GM12878 (cell line): ENCODE data around the gene PLA2G3. TPM values are rescaled to one million over a fixed set of nuclear protein-coding genes. Genes with fewer than 3 reads are reported as not detected.

Experiments
- HSF1 ChIP-seq: fragments of 150-350 bp; IDR thresholded peaks from 2 replicates; pipeline ENCODE4 v1.6.1; 2014; ENCODE audit warnings: mild to moderate bottlenecking, low read depth, low read length
- MTA2 ChIP-seq: fragments of 450-650 bp; IDR thresholded peaks from 2 replicates; pipeline ENCODE4 v1.6.1; 2016; ENCODE audit warnings: low read depth, mild to moderate bottlenecking, moderate library complexity
- PRDM15 ChIP-seq: fragments of 450-650 bp; formaldehyde crosslinking; IDR thresholded peaks from 2 replicates; pipeline ENCODE4 v1.4.0; 2020; ENCODE audit warnings: mild to moderate bottlenecking, moderate library complexity
- polyA plus RNA-seq, 11 experiments: library from polyadenylated mRNA; depleted of rRNA in 4 of 11; unstranded in 6 of 11; stranded (reverse) in 5 of 11; fragments of >200 nt; fragmentation: Nextera tagmentation in 4 of 11; fragmentation: Illumina TruSeq in 1 of 11; extraction: Ambion mirVana in 4 of 11; extraction: Trizol in 1 of 11; gene quantifications; 1 replicate in 1 of 11; 2 replicates in 10 of 11; pipeline versions ENCODE4 v1.2.1 to v1.2.3, GENCODE V29; 2011 to 2016; ENCODE audit warnings: inconsistent platforms in 2 of 11, missing spikeins in 2 of 11, low read depth in 1 of 11
- total RNA-seq, 4 experiments: library from RNA; depleted of rRNA in 3 of 4; stranded (reverse); fragments of >200 nt in 3 of 4; fragmentation: Illumina TruSeq in 1 of 4; extraction: Trizol in 1 of 4; gene quantifications; 2 replicates each; pipeline versions ENCODE4 v1.2.1 to v1.2.3, GENCODE V29; 2013 to 2021
- TF ChIP-seq, protein P1 (sequence below): IDR thresholded peaks from 2 replicates; pipeline ENCODE4 v1.6.1; 2012; ENCODE audit warnings: mild to moderate bottlenecking, low read depth, low read length

PLA2G3 gene
- total and polyA plus RNA-seq, 10 of the 15 experiments (the other 5 are each of a cell fraction or from before 2014, with no cell fraction given): 0.04 TPM; not detected in 9

DNA sequence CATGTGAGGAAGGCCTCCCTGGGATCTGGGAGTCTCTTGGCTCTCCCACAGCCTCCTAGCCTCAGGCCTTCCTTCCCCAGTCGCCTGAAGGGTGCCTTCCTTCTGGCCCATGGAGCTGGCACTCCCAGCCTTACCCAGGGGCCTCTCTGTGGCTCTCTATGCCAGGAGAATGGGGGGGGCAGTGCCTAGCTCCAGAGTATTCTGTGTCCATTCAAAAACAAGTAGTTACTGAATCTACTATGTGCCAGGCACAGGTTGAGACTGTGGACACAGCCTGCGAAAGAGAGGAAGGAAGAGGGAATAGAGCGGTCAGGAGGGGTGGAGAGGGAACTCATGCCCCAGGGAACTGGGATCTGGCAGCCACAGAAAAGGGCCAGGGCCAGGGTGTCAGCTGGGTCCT lies 2.7 kb upstream of the PLA2G3 start (continued):
- TF ChIP-seq PRDM15 (CRISPR knock-in tag) (no peak), MTA2 (no peak), HSF1 (no peak)
- TF ChIP-seq, protein P1, sequence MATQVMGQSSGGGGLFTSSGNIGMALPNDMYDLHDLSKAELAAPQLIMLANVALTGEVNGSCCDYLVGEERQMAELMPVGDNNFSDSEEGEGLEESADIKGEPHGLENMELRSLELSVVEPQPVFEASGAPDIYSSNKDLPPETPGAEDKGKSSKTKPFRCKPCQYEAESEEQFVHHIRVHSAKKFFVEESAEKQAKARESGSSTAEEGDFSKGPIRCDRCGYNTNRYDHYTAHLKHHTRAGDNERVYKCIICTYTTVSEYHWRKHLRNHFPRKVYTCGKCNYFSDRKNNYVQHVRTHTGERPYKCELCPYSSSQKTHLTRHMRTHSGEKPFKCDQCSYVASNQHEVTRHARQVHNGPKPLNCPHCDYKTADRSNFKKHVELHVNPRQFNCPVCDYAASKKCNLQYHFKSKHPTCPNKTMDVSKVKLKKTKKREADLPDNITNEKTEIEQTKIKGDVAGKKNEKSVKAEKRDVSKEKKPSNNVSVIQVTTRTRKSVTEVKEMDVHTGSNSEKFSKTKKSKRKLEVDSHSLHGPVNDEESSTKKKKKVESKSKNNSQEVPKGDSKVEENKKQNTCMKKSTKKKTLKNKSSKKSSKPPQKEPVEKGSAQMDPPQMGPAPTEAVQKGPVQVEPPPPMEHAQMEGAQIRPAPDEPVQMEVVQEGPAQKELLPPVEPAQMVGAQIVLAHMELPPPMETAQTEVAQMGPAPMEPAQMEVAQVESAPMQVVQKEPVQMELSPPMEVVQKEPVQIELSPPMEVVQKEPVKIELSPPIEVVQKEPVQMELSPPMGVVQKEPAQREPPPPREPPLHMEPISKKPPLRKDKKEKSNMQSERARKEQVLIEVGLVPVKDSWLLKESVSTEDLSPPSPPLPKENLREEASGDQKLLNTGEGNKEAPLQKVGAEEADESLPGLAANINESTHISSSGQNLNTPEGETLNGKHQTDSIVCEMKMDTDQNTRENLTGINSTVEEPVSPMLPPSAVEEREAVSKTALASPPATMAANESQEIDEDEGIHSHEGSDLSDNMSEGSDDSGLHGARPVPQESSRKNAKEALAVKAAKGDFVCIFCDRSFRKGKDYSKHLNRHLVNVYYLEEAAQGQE: no peak
